HG03565 (cell line): ENCODE measurements around the gene GEMIN7.

ENCODE experiments used
- ATAC-seq: cut with Tn5 transposase; IDR thresholded peaks from one replicate; pipeline ENCODE4 v1.9.1; 2021; ENCODE audit warnings: mild to moderate bottlenecking, moderate library complexity; ENCODE audit not compliant: unreplicated experiment

GEMIN7 gene

GRCh38 chr19:45059258-45059965, 19.6 kb upstream of the GEMIN7 start:
- no peak for ATAC-seq

GRCh38 chr19:45061965-45062364, 17.1 kb upstream of the GEMIN7 start:
- ATAC-seq = no peak

- ATAC-seq = no peak
Observed at GRCh38 chr19:45063851-45064801, 14.9 kb upstream of the GEMIN7 start.

- ATAC-seq = no peak
Observed at GRCh38 chr19:45066921-45067661, 12.0 kb upstream of the GEMIN7 start.

- ATAC-seq = no peak
Observed at GRCh38 chr19:45068041-45068440, 11.0 kb upstream of the GEMIN7 start.

- no peak for ATAC-seq
Observed at GRCh38 chr19:45069056-45069455, 10.0 kb upstream of the GEMIN7 start.

- no peak for ATAC-seq
Observed at GRCh38 chr19:45070214-45070613, 8.8 kb upstream of the GEMIN7 start.

- ATAC-seq = no peak
Observed at GRCh38 chr19:45070861-45071544, 8.1 kb upstream of the GEMIN7 start.

GRCh38 chr19:45071545-45071938, 7.5 kb upstream of the GEMIN7 start:
- ATAC-seq = no peak

- no peak for ATAC-seq
Observed at GRCh38 chr19:45071969-45072790, 6.9 kb upstream of the GEMIN7 start.

- peak; percentile 10 for ATAC-seq
Observed at GRCh38 chr19:45074744-45075300, 4.2 kb upstream of the GEMIN7 start.

- ATAC-seq = peak; percentile 39
Observed at GRCh38 chr19:45075301-45076028, 3.6 kb upstream of the GEMIN7 start.

GRCh38 chr19:45076029-45076850, 2.8 kb upstream of the GEMIN7 start, which contains the start of gene ZNF296:
Gene ZNF296, minus strand, starts transcription at chr19:45076478. Its CDS starts 105 bp downstream, at chr19:45076373.
- ATAC-seq = peak; percentile 27

GRCh38 chr19:45076851-45077730, 2.0 kb upstream of the GEMIN7 start:
- ATAC-seq = no peak

- no peak for ATAC-seq
Observed at GRCh38 chr19:45078390-45079062, 534 bp upstream of the GEMIN7 start.

- no peak for ATAC-seq
Observed at GRCh38 chr19:45079911-45080370, 881 bp downstream of the GEMIN7 start.
